Fibroblast of lung (primary cell): ENCODE results near the gene RASA4. TPM values are rescaled to one million over a fixed set of nuclear protein-coding genes. Genes with fewer than 3 reads are reported as not detected.
"Not testable (repeated sequence)": the region's sequence is repeated elsewhere in the genome, so short reads cannot be mapped to it uniquely, and the experiment has no call there.

Source experiments
- DNase-seq, 2 donors: peaks; one replicate each; pipeline versions ENCODE4 v3.0.0 to v3.0.0-alpha.2; 2010; ENCODE audit warnings: low read depth in 2 of 2
- H2AFZ ChIP-seq: 2 replicates; pipeline ENCODE4 v1.5.1; 2012; ENCODE audit warnings: low read length, control low read depth, inconsistent platforms
- H3K27ac ChIP-seq: 2 replicates; pipeline ENCODE4 v1.5.1; 2011; ENCODE audit warnings: low read length, control low read depth; ENCODE audit not compliant: insufficient read depth
- H3K27me3 ChIP-seq: 2 replicates; pipeline ENCODE4 v1.5.1; 2011; ENCODE audit warnings: mild to moderate bottlenecking, low read length; ENCODE audit not compliant: control insufficient read depth, insufficient read depth
- H3K36me3 ChIP-seq: 2 replicates; pipeline ENCODE4 v1.5.1; 2011; ENCODE audit warnings: low read length; ENCODE audit not compliant: control insufficient read depth, insufficient read depth
- H3K4me1 ChIP-seq: 2 replicates; pipeline ENCODE4 v1.5.1; 2011; ENCODE audit warnings: low read length; ENCODE audit not compliant: control insufficient read depth, insufficient read depth; ENCODE audit errors: extremely low read depth
- H3K4me2 ChIP-seq: 2 replicates; pipeline ENCODE4 v1.5.1; 2011; ENCODE audit warnings: low read length, control low read depth; ENCODE audit not compliant: insufficient read depth; ENCODE audit errors: extremely low read depth
- H3K4me3 ChIP-seq, 4 experiments: fragments of 200-600 bp in 1 of 4; sonication (generic) in 1 of 4; replicated peaks in 1 of 4; 2 replicates each; pipeline ENCODE4 v1.5.1; 2011 to 2016; ENCODE audit warnings: low read length in 4 of 4, low read depth in 3 of 4, mild to moderate bottlenecking in 3 of 4, control low read depth in 2 of 4, inconsistent platforms in 1 of 4, mixed read lengths in 1 of 4; ENCODE audit not compliant: insufficient read depth in 1 of 4; ENCODE audit errors: control extremely low read depth in 1 of 4
- H3K79me2 ChIP-seq: 2 replicates; pipeline ENCODE4 v1.5.1; 2012; ENCODE audit warnings: mild to moderate bottlenecking, low read length, inconsistent platforms; ENCODE audit not compliant: control insufficient read depth, insufficient read depth
- H3K9ac ChIP-seq: 2 replicates; pipeline ENCODE4 v1.5.1; 2011; ENCODE audit warnings: mild to moderate bottlenecking, low read length, control low read depth; ENCODE audit not compliant: insufficient read depth
- H3K9me3 ChIP-seq: 2 replicates; pipeline ENCODE4 v1.5.1; 2012; ENCODE audit warnings: low read depth, low read length; ENCODE audit not compliant: control insufficient read depth, insufficient read depth
- H4K20me1 ChIP-seq: 2 replicates; pipeline ENCODE4 v1.5.1; 2011; ENCODE audit warnings: low read length; ENCODE audit not compliant: control insufficient read depth, insufficient read depth; ENCODE audit errors: extremely low read depth
- polyA minus RNA-seq: library from RNA; depleted of rRNA, polyadenylated mRNA; stranded (reverse); fragments of >200 nt; gene quantifications from 2 replicates; pipeline ENCODE4 v1.2.3, GENCODE V29; 2011; ENCODE audit warnings: low replicate concordance
- polyA plus RNA-seq, 2 donors: library from polyadenylated mRNA; depleted of rRNA in 1 of 2; stranded (reverse) in 1 of 2; unstranded in 1 of 2; fragments of >200 nt; gene quantifications; 2 replicates each; pipeline ENCODE4 v1.2.1, GENCODE V29; 2011 to 2012; ENCODE audit warnings: missing spikeins in 1 of 2
- total RNA-seq: library from RNA; depleted of rRNA; stranded (reverse); fragments of >200 nt; gene quantifications from 2 replicates; pipeline ENCODE4 v1.2.1, GENCODE V29; 2014

Gene RASA4
- total RNA-seq (2.1 and 6.2 TPM in 2 replicates), polyA plus RNA-seq (3.5 and 4.5 TPM in 2 replicates), polyA minus RNA-seq (1.6 and 9.2 TPM in 2 replicates)
- polyA plus RNA-seq (2012), result 7.6 and 8.0 TPM in 2 replicates

DNA sequence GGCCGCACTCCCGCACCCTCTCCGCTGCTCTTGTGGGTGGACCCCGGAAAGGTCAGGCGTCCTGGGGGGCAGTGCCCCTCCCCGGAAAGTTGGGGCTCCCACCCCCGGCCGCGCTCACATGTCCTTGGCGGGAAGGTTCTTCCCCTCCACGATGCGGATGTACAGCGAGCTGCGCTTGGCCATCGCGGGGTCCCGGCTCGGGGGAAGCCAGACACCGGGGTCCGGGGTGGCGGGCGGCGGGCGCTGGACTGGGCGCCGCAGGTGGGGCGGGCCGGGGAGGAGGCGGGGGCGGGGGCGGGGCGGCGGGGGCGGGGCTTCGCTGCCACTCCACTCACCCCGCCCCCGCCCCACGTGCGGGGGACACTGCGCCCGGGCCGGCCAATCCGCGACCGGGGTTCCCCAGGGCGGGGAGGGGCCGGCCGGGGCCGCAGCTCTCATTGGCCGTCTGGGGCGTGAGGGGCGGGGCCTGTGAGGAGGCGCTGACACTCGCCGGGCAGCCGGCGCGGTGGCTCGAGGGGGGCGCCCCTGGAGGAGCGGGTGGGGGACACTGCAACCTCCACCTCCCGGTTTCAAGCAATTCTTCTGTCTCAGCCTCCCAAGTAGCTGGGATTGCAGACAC, at the start of gene RASA4:
RASA4 (minus strand) TSS at position 250 of the 619 bp plus-strand sequence; CDS start at position 183, 67 bp downstream.
- not testable (repeated sequence) for H4K20me1 ChIP-seq, H3K27me3 ChIP-seq, H3K27ac ChIP-seq, H3K4me1 ChIP-seq, H3K9ac ChIP-seq, H3K36me3 ChIP-seq, H2AFZ ChIP-seq, H3K9me3 ChIP-seq, H3K79me2 ChIP-seq
- Histone ChIP-seq H3K4me2 (peak within 1 kb of the TSS; percentile 44), H3K4me3 (peak within 1 kb of the TSS in 1 of 4 experiments; percentile 48)
- peak in 1 of 2 donors; percentile 0 for DNase-seq

DNA sequence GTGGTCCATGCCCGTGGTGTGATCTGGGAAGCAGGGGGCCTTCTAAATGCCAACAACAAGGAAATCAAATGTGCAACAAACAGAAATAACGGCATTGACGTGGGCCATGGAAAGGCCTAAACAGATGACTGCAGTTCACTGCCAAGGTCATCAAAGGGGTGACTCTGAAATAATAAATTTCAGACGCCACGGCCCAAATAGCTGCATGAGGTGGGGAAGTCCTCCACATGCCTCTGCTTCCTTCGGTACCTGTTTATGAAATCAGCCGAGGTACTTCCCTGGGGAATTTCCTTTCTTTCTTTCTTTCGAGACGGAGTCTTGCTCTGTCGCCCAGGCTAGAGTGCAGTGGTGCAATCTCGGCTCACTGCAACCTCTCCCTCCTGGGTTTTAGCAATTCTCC, 48.2 kb upstream of the RASA4 start:
- not testable (repeated sequence) for H3K4me3 ChIP-seq, H3K27me3 ChIP-seq, H3K9me3 ChIP-seq, H3K4me1 ChIP-seq, H4K20me1 ChIP-seq, H3K79me2 ChIP-seq, H3K27ac ChIP-seq, H3K36me3 ChIP-seq, H3K9ac ChIP-seq, DNase-seq, H2AFZ ChIP-seq, H3K4me2 ChIP-seq

DNA sequence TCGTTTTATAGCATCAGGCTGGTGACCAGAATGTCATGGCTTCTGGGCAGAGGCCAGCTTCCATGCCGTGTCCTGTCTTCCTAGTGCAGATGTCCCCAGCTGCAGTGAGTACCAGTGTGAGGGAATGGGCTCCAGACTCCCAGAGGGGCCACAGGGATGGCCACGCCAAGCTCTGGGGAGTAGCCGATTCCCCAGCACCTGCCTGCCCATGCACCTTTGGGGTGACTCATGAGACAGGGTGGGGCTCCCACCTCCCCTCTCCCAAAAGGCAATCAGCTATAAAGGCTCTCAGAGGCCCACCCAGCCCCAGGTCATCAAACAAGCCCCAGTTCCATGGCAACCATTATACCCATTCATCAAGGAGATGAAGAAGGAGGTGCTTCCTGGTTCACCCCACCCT, 33.4 kb upstream of the RASA4 start, which contains the start of gene SPDYE2B:
SPDYE2B (plus strand) TSS at position 396 of the 400 bp plus-strand sequence. CDS start 2,030 bp downstream, outside the sequence.
- not testable (repeated sequence) for DNase-seq

DNA sequence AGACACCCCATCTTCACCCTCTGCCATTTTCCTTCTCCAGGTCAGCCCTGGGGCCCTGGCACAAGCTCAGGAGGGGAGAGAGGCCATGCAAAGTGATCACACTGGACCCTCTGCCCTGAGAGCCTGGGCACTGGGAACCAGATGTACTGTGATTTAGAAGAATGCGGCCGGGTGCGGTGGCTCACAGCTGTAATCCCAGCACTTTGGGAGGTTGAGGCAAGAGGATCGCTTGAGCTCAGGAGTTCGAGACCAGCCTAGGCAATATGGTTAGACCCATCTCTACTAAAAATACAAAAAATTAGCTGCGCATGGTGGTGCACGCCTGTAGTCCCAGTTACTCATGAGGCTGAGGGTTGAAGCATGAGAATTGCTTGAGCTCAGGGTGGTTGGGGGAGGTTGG, 31.3 kb upstream of the RASA4 start:
- not testable (repeated sequence) for H3K9ac ChIP-seq, H3K4me1 ChIP-seq, H3K27me3 ChIP-seq, H3K27ac ChIP-seq, H4K20me1 ChIP-seq, H3K4me2 ChIP-seq, H3K4me3 ChIP-seq, H3K79me2 ChIP-seq, H2AFZ ChIP-seq, H3K9me3 ChIP-seq, H3K36me3 ChIP-seq, DNase-seq

More for the DNA sequence above, 33.4 kb upstream of the RASA4 start, which contains the start of gene SPDYE2B:
- H3K4me3 ChIP-seq, H3K9ac ChIP-seq, H4K20me1 ChIP-seq, H3K4me2 ChIP-seq, H3K9me3 ChIP-seq, H2AFZ ChIP-seq, H3K27me3 ChIP-seq, H3K79me2 ChIP-seq, H3K4me1 ChIP-seq, H3K27ac ChIP-seq, H3K36me3 ChIP-seq: not testable (repeated sequence)

DNA sequence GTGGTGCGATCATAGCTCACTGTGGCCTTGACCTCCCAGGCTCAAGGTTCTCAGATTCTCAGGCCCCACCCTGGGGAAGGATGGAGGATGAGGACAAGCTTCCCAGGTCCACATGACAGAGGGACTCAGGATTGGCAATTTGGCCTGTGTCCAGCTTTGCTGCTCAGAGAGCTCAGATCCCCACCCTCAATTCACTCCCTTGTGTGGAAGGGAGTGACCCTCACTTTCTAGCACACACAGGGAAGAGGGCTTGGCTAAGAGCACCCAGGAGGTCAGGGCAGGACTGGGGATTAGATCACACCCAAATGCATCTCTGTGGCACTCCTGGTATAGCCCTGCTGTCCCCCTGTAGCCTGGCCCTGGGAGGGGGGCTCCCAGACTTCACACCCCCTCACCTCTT, 26.8 kb upstream of the RASA4 start:
- not testable (repeated sequence) for H3K79me2 ChIP-seq, H3K4me3 ChIP-seq, H2AFZ ChIP-seq, H3K27ac ChIP-seq, H3K4me1 ChIP-seq, H3K36me3 ChIP-seq, DNase-seq, H3K4me2 ChIP-seq, H3K9me3 ChIP-seq, H4K20me1 ChIP-seq, H3K27me3 ChIP-seq, H3K9ac ChIP-seq

DNA sequence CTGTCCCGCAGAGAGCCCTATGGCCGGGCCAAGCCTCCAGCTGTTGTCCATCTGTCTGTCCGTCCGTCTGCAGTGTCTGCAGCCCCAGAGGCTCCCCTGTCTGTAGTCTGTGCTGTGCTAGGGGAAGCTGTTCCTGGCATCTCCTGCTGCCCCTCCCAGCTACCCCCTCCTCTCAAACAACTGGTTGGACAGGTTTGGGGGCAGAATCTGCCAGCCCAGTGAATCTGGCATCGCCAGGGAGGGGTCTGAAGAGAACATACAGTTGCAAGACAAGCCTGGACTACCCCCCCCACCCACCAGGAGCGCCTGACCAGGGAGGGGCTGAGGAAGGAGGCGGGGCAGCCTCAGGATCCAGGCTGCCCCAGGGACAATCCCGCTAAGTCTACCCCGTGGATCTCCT, 26.1 kb upstream of the RASA4 start, which contains the start of gene UPK3BL1:
UPK3BL1 (minus strand) TSS at position 101 of the 400 bp plus-strand sequence; CDS start at position 51, 50 bp downstream.
- not testable (repeated sequence) for H3K9ac ChIP-seq, H3K4me2 ChIP-seq, H3K27ac ChIP-seq, DNase-seq, H3K9me3 ChIP-seq, H3K27me3 ChIP-seq, H3K36me3 ChIP-seq, H2AFZ ChIP-seq, H3K4me3 ChIP-seq, H3K79me2 ChIP-seq, H4K20me1 ChIP-seq, H3K4me1 ChIP-seq

DNA sequence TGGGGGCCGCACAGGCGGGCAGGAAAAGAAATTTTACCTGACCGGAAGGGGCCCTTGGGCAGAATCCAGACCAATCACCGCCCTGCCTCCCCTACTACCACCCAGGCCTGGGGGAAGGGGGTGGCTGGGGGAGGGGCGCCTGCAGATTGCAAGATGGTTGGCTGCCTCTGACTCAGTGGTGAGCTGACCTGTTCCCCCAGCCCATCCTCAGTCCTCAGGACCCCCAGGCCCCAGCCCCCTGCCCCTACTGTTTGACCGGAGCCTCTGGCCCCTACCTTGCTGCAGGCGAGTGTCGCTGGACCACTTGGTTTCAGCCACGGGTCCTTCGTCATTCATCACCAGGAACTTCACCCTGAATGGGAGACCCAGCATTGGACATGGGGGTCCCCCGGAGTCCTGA, 22.3 kb upstream of the RASA4 start:
- H3K79me2 ChIP-seq, H3K27ac ChIP-seq: not testable (repeated sequence)

More for the DNA sequence above, 22.3 kb upstream of the RASA4 start:
- H3K9ac ChIP-seq, H3K4me2 ChIP-seq, H3K9me3 ChIP-seq, H3K36me3 ChIP-seq, H2AFZ ChIP-seq, DNase-seq, H3K27me3 ChIP-seq, H3K4me3 ChIP-seq, H3K4me1 ChIP-seq, H4K20me1 ChIP-seq: not testable (repeated sequence)
